Measurements from ENCODE around the gene FAM163A.
A peak's percentile ranks its signal among the peaks of the same experiment; 100 is the strongest.
"Not testable (repeated sequence)": the region's sequence is repeated elsewhere in the genome, so short reads cannot be mapped to it uniquely, and the experiment has no call there.

Gene FAM163A

GRCh38 chr1:179815641-179816040 is 72.5 kb downstream of the FAM163A start:
- no peak for DNase-seq (ENCODE audit: low spot score)

- DNase-seq (ENCODE audit: low spot score) = no peak
Measured at GRCh38 chr1:179816196-179816960, 73.3 kb downstream of the FAM163A start.

- no peak for DNase-seq (ENCODE audit: low spot score)
Measured at GRCh38 chr1:179817056-179817455, 74.0 kb downstream of the FAM163A start.

- peak; percentile 57 for DNase-seq (ENCODE audit: low spot score)
Measured at GRCh38 chr1:179817789-179818188, 74.7 kb downstream of the FAM163A start.

GRCh38 chr1:179818260-179818659 is 75.2 kb downstream of the FAM163A start:
- DNase-seq (ENCODE audit: low spot score) = no peak

- DNase-seq (ENCODE audit: low spot score) = no peak
Measured at GRCh38 chr1:179818743-179819173, 75.7 kb downstream of the FAM163A start.

- DNase-seq (ENCODE audit: low spot score) = no peak
Measured at GRCh38 chr1:179820226-179820970, 77.3 kb downstream of the FAM163A start.

- DNase-seq (ENCODE audit: low spot score) = no peak
Measured at GRCh38 chr1:179821524-179821923, 78.4 kb downstream of the FAM163A start.

GRCh38 chr1:179822065-179822464 is 79.0 kb downstream of the FAM163A start:
- DNase-seq (ENCODE audit: low spot score) = no peak

- no peak for DNase-seq (ENCODE audit: low spot score)
Measured at GRCh38 chr1:179823693-179824092, 80.6 kb downstream of the FAM163A start.

GRCh38 chr1:179824265-179824664 is 81.2 kb downstream of the FAM163A start:
- DNase-seq (ENCODE audit: low spot score) = no peak

GRCh38 chr1:179825206-179825605 is 82.1 kb downstream of the FAM163A start:
- DNase-seq (ENCODE audit: low spot score) = no peak

GRCh38 chr1:179825798-179826460 is 82.8 kb downstream of the FAM163A start:
- DNase-seq (ENCODE audit: low spot score) = no peak

- DNase-seq (ENCODE audit: low spot score) = no peak
Measured at GRCh38 chr1:179826626-179827280, 83.7 kb downstream of the FAM163A start.

- no peak for DNase-seq (ENCODE audit: low spot score)
Measured at GRCh38 chr1:179828554-179829110, 85.5 kb downstream of the FAM163A start.

- DNase-seq (ENCODE audit: low spot score) = no peak
Measured at GRCh38 chr1:179831225-179831624, 88.1 kb downstream of the FAM163A start.

- DNase-seq (ENCODE audit: low spot score) = no peak
Measured at GRCh38 chr1:179831852-179832699, 89.0 kb downstream of the FAM163A start.

- not testable (repeated sequence) for DNase-seq (ENCODE audit: low spot score)
Measured at GRCh38 chr1:179836686-179837445, 93.8 kb downstream of the FAM163A start.

GRCh38 chr1:179840107-179840506 is 97.0 kb downstream of the FAM163A start:
- no peak for DNase-seq (ENCODE audit: low spot score)

- no peak for DNase-seq (ENCODE audit: low spot score)
Measured at GRCh38 chr1:179848233-179848632, 105.1 kb downstream of the FAM163A start.
